WI38 (cell line): ENCODE data around the gene TFEB.

Source experiments
- H3K4me3 ChIP-seq: 2 replicates; pipeline ENCODE4 v1.5.1; 2011; ENCODE audit warnings: low read depth, mild to moderate bottlenecking, control low read depth, low read length
- TF ChIP-seq, protein P1 (sequence below): IDR thresholded peaks from 2 replicates; pipeline ENCODE4 v1.5.1; 2012; ENCODE audit warnings: low read depth, mild to moderate bottlenecking, control low read depth, low read length

Gene TFEB

DNA sequence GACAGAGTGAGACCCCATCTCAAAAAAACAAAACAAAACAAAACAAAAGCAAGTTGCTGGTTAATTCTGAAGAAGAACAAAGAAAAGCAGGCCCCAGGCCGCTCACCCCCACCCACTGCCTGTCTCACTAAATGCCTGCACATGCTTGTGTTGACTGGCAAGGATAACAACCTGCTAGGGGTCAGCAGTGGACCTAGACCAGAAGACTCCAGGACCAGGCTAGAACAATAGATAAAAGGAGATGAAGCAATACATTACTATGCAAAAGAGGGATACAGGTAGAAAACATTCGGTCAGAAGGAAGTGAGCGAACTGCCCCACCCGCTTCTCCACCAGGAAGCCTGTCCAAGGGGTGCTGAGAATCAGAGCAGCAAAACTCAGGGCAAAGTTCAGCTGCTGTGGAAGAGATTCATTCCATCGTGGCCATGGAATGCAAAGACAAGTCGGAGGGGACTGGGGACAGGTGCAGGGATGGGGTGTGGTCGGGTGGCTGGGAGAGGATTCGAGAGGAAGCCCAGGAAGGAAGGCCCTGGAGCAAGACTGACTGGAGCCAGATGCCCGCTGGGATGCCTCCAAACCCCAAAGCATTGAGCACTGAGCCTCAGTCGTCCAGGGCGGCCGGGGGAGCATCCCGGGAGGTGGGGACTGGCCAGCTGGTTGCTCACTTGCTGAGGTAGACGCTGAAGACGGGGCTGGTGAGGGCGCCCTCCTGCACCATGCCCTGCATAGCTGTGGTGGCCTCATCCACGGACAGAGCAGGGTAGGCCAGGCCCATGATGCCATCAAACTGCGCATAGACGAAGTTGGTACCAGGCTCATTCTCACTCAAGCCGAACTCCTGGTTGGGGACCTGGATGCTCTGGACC lies 6.5 kb upstream of the TFEB start:
- H3K4me3 ChIP-seq, result no peak overlapping the region
- TF ChIP-seq, protein P1, sequence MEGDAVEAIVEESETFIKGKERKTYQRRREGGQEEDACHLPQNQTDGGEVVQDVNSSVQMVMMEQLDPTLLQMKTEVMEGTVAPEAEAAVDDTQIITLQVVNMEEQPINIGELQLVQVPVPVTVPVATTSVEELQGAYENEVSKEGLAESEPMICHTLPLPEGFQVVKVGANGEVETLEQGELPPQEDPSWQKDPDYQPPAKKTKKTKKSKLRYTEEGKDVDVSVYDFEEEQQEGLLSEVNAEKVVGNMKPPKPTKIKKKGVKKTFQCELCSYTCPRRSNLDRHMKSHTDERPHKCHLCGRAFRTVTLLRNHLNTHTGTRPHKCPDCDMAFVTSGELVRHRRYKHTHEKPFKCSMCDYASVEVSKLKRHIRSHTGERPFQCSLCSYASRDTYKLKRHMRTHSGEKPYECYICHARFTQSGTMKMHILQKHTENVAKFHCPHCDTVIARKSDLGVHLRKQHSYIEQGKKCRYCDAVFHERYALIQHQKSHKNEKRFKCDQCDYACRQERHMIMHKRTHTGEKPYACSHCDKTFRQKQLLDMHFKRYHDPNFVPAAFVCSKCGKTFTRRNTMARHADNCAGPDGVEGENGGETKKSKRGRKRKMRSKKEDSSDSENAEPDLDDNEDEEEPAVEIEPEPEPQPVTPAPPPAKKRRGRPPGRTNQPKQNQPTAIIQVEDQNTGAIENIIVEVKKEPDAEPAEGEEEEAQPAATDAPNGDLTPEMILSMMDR, result no peak

- TF ChIP-seq, protein P1, result no peak
- no peak overlapping the region for H3K4me3 ChIP-seq
These were observed 5.2 kb upstream of the TFEB start for GRCh38 chr6:41740366-41741162.

- no peak overlapping the region for H3K4me3 ChIP-seq
- TF ChIP-seq, protein P1, result no peak
These were observed 3.6 kb upstream of the TFEB start for GRCh38 chr6:41739041-41739440.

GRCh38 chr6:41737591-41738130 lies 2.3 kb upstream of the TFEB start:
- TF ChIP-seq, protein P1, result no peak
- no peak overlapping the region for H3K4me3 ChIP-seq

GRCh38 chr6:41736800-41737555 lies 1.6 kb upstream of the TFEB start:
- H3K4me3 ChIP-seq, result no peak overlapping the region
- TF ChIP-seq, protein P1, result no peak

DNA sequence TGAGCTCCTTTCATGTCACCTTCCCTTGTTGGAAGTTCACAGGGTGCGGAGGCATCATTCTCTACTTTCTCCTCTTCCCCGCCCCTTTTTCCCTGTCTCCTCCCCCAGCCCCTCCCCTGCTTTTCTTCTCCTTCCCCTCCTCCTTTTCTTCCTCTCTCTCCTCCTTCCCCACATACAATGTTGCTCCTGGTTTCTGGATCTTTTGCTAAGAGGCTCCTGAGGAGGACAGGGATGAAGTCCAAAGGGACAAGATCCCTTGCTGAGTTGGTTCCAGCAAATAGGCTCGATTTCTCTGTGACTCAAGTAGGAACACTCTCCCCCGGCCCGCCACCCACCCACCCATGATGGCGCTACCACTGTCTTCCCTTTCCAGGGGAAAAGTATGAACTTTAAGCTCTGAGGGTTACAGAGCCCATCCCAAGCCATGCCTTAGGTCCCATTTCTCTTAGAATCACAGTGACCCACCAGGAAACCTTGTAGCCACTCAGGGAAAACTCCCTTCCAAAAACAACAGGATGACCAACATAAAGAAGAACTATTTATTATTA lies 852 bp upstream of the TFEB start:
- no peak overlapping the region for H3K4me3 ChIP-seq
- TF ChIP-seq, protein P1, result no peak
